ENCODE results near the gene RIMS1.

DNA sequence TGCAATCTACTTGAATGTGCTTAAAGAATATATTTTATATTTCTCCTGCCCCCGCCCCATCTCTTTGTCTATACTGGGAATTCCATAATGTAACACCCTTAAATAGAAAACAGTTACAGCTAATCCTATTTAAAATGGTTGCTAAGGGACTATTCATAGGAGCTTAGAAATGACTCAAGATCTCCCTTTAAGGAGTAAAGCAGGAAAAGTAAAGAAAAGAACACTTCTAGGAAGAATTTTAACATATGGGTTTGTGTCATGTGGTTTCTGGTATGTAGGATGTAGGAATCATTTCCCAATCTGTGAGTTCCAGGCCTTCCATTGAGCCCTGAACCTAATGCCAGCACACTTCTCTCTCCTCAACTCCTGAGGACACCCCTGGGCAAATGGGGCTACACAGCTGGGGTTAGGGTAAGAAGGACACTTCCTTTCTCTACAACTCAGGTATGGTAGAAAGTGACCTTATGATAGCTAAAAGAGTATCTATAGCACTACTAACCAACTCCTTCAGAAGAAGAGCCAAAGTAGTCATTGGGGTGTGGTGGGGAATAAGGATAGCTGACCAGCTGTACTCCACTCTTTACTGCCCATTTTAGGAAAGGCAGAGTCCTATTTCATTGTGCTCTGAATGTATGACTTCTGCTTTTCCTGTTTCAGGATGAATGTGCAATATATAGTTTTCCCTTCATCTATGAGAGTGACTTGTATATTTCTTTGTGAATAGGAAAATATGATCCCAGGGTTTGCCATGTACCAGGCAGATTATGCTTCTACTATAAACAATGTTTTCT lies 27.3 kb downstream of the RIMS1 start:
- TF ChIP-seq, protein P1, sequence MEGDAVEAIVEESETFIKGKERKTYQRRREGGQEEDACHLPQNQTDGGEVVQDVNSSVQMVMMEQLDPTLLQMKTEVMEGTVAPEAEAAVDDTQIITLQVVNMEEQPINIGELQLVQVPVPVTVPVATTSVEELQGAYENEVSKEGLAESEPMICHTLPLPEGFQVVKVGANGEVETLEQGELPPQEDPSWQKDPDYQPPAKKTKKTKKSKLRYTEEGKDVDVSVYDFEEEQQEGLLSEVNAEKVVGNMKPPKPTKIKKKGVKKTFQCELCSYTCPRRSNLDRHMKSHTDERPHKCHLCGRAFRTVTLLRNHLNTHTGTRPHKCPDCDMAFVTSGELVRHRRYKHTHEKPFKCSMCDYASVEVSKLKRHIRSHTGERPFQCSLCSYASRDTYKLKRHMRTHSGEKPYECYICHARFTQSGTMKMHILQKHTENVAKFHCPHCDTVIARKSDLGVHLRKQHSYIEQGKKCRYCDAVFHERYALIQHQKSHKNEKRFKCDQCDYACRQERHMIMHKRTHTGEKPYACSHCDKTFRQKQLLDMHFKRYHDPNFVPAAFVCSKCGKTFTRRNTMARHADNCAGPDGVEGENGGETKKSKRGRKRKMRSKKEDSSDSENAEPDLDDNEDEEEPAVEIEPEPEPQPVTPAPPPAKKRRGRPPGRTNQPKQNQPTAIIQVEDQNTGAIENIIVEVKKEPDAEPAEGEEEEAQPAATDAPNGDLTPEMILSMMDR (IDR thresholded peaks at IDR 0.05), result no peak
- no peak for TF ChIP-seq EZH2 (IDR thresholded peaks at IDR 0.05; ENCODE audit: borderline replicate concordance, insufficient read depth, low read depth, low read length, poor library complexity, severe bottlenecking)

Measured in B cell (primary cell).